NCI-H1417 (cell line): ENCODE data around the gene ARHGEF3.
A peak's percentile ranks its signal among the peaks of the same experiment; 100 is the strongest.
"Not testable (repeated sequence)": the region's sequence is repeated elsewhere in the genome, so short reads cannot be mapped to it uniquely, and the experiment has no call there.

Experiments
- DNase-seq, 3 experiments: peaks; one replicate each; lab custom pipeline; 2025; lab: John Stamatoyannopoulos, UW

The ARHGEF3 gene

GRCh38 chr3:56771376-56771775 lies 30.4 kb downstream of the ARHGEF3 start:
- DNase-seq, result no peak

DNA sequence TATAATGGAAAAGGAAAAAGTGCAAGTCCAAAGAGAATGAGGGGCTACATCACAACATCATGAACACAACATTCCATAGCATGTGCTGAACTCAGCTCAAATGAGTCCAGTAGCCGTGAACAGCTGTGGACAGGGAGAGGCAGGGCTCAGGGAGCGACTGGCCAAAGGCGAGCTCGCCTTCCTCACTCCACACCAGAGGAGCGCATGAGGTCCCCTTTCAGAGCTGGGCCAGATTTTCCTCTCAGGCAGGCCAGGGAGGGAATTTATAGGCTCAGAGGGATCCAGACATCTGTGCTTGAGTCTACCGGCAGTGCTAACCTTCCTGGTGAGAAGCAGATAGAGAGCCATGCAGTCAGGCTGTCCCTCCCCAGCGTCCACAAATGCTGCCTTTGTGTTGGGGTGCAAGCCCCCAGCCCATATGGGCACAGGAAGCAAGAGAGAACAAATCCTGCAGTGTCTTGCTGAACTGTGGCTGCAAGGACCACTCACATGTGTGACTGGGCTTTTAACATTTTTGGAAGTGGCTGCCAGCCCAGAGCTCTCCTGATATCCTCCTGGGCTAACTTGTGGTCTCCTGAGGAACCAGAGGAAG lies 32.5 kb downstream of the ARHGEF3 start:
- no peak for DNase-seq

DNA sequence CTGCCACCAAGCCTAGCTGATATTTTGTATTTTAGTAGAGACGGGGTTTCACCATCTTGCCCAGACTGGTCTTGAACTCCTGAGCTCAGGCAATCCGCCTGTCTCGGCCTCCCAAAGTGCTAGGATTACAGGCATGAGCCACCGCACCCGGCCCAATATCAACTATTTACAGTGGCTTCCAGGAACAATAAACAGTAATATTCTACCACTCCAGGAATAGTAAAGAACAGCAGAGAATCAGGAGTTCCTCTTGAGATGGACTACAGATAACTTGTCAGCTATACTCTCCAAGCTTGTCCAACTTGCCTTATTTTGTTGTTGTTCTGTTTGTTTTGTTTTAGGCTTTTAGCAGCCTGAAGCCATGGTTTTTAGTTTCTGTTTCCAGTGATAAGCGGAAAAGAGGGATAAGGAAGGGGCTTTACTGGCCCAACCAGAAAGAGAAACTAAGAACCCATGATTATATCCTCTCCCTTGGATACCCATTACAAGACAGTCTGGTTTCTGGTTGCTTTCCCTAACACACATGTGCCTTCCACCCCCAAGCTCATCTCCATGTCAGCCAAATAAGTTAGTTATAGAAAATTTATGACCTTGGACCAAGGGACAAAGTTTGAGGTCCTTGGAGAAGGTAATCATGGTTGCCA lies 36.7 kb downstream of the ARHGEF3 start:
- no peak for DNase-seq

DNA sequence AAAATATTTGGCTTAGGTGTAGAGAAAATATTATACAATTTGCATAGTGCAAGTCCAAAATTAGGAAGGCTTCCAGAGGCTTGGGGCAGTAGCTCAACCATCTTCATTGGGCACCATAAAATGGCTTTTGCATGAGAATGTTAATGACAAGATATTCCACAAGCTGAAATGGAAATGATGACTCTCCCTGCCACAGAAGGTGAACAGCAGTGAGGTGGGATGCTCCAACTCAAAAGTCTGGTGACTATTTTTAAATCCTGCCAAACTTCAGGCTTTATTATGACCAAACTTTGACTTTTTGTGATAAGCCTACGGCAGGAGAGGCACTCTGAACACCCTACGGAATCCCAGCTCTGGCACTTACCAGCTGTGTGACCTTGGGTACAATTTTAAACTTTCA lies 37.6 kb downstream of the ARHGEF3 start:
- DNase-seq, result no peak

- no peak for DNase-seq
Observed at GRCh38 chr3:56763233-56763632, 38.5 kb downstream of the ARHGEF3 start.

DNA sequence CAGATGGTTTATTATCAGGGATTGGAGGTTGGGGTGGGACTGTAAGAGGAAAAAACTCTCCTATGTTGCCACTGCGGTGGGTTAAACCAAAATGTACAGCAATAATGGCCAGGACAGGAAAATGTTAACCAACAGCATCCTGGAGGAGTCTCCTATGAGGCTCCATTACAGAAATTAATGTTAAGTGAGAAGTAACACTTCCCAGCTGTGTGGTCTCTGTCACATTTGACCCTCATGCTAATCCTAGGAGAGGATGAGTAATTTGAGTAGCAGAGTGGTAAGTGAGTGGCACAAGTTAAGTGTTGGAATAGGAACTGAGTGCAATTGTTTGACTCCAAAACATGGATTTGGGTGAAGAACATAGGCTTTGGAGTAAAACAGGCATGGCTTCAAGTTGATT lies 39.0 kb downstream of the ARHGEF3 start:
- no peak for DNase-seq

DNA sequence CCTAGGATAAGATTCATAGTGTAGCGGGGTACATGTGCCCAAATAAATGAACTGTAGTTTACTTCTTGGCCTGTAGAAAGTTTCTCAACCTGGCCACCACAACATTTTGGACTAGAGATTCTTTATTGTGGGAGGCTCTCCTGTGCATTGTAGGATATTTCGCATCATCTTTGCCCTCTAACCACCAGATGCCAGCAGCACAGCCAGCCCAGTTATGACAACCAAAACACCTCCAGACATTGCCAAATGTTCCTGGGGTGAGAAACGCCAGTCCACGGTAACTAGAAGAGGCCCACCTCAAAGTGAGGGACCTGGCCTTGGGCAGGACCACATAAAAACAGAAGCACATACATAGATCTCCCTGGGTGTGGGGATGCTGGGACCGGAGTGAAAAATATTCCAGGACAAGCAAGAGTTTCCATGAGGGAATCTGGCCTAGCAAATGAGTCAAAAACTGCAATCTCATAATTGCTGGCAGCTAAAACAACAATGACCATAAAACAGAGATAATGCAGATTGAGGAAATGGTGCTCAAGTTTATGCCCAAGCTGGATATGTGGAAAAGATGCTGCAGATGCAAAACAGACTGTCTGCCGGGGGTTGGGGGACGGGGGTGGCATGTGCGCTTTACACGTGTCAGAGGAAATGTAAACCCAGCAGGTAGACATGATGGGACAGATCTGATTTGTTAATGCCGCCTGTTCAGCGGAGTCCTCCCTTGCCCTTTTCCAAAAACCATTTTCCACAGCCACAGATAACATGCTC lies 39.7 kb downstream of the ARHGEF3 start:
- DNase-seq, result no peak

DNA sequence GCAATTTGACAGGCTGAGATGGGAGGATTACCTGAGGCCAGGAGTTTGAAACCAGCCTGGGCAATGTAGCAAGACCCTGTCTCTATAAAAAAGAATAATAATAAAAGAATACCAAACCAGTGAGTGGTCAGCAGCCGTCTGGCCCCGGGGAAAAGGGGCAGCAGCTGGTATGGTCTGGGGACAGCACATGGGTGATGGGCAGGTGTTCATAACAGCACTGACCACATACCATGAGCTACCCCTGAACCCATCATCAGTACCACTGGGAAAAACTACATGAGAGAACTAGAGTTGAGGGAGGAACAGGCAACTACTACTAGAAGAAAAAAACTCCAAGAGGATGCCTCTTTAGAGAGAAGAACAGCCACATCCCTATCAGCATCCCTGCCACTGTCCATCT lies 40.7 kb downstream of the ARHGEF3 start:
- DNase-seq, result no peak

DNA sequence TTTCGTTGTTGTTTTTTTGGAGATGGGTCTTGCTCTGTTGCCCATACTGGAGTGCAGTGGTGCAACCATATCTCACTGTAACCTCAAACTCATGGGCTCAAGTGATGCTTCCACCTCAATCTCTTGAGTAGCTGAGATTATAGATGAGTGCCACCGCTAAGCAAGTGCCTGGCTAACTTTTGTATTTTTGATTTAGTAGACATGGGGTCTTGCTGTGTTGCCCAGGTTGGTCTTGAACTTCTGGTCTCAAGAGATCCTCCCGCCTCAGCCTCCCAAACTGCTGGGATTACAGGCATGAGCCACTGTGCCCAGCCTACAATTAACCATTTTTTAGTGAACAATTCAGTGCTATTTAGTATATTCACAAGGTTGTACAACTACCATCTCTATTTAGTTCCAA lies 42.2 kb downstream of the ARHGEF3 start:
- DNase-seq, result no peak

DNA sequence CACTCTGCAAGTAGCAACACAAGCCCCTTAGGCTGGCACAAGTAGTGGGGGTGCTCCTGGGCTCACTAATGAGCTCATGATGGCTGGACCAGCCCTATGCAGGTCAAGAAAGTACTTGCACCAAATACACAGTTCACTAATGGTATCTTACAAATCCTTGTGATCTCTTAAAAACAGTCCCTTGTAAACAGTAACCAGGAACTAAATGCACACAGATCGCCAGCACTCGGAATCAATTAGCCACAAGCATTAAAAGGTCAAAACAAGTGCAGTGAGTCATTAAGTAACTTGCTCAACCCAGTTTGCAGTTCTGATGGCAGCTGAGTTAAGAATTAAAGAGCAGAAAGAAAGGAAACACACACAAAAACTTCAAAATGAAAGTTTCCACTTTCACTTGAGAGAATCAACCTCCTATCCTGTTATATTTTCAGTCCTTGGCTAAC lies 43.2 kb downstream of the ARHGEF3 start:
- no peak for DNase-seq

GRCh38 chr3:56758042-56758441 lies 43.7 kb downstream of the ARHGEF3 start:
- not testable (repeated sequence) for DNase-seq

- DNase-seq, result peak in 1 of 3 experiments; percentile 4
Observed at GRCh38 chr3:56754741-56755417, 46.9 kb downstream of the ARHGEF3 start.

DNA sequence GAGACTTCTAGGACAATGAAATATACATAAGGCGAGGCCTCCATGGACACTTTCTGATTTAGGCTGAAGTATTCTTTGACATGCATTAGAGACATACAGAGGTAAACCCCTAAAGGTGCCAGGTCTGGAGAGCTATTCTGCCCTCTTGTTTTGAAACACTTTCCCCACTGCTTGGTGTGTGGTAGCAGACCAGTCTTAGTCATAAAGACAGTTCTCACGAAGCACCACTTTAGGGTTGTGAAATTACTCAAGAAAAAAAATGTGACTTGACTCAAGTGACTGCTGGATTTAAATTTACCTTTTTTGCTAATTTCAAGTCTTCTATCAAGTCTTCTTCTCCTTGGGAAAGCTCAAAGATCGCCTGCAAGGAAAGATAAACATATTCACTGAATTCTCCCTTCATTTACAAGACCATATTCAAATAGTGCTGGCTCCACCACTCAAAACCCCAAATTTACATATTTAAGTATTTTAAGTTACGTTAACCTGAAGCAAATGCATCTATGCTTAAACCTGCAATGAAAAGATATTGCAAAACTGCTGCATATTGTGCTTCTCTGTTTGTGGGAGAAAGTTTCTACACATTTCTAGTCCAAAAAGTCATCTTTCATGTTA lies 48.4 kb downstream of the ARHGEF3 start:
- no peak for DNase-seq

DNA sequence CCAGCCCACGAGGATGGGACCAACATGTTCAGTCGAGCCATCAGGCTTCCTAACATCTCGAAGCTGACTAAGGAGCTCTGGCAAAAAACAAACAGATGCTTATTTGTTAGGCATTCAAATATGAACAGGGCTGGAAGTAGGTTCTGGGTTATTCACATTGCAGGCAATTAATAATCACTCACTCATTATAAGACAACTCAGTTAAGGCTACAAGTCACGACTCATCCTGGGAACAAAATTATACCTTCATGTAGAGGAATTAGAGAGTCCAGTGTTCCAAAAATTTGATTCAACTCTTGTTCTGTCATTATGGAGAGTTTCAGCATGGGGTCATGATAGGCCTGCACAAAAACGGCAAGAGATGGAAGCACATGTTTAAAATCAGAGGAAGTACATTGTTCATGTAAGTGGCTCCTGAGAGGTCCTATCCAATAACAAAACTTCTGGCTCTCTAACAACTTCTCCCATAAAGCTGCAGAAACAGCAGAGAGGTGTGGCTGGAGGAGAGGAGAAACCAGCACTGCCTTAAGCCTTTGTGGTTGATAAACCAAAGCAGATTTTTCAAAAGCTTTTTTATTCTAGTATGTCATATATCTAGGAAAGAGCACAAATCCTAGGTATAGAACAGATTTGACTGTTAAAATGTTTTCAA lies 50.6 kb downstream of the ARHGEF3 start:
- DNase-seq, result no peak

DNA sequence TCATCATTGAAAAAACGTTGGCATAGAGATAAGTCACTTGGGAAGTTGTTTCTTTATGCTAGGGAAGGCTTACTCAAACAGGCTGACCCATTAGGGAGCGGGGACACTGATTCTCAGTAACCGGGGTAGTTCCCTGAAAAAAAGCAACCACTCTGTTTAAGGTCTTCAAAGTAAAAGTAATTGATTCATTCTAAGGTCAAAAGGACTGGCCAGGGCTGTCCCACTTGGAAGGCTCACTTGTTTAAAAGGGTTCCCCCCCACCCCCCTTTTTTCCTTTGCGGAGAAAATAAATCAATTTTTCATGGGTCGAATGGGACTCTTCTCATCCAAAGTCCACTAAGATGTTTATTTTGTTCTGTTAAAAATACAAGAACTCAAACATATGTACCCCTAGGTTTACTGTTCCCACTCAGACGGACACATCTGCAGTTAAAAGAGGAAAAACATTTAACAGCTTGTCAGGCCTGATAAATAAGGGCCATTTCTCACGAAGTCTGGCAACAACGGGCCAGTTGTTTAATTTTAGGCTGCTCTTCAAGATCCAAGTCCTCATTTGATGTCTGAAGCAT lies 53.0 kb downstream of the ARHGEF3 start:
- no peak for DNase-seq

- peak in 2 of 3 experiments; percentile 78 to 91 for DNase-seq
Observed at GRCh38 chr3:56747150-56747549, 54.6 kb downstream of the ARHGEF3 start.

DNA sequence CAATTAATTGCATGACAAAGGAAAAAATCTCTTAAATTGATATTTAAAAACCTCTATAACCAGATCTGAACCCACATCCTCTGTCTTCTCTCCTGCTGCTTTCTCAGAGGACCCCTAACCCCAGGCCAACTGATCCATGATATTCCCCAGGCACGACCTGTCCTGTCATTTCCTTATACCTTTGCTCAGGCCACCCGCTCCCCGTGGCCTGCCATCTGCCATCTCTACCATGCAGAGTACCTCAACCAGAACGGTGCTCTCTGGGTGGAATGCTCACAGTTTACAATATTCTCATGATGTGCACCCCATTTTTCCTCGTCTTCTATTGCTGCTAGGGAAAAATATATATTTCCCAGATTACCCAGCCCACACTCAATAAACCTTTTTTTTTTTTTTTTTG lies 57.7 kb downstream of the ARHGEF3 start:
- DNase-seq, result no peak

- DNase-seq, result no peak
Observed at GRCh38 chr3:56742887-56743286, 58.9 kb downstream of the ARHGEF3 start.

- no peak for DNase-seq
Observed at GRCh38 chr3:56739036-56739435, 62.7 kb downstream of the ARHGEF3 start.

- peak; percentile 2 to 79 (median 22) for DNase-seq
Observed at GRCh38 chr3:56737006-56737405, 64.7 kb downstream of the ARHGEF3 start.

DNA sequence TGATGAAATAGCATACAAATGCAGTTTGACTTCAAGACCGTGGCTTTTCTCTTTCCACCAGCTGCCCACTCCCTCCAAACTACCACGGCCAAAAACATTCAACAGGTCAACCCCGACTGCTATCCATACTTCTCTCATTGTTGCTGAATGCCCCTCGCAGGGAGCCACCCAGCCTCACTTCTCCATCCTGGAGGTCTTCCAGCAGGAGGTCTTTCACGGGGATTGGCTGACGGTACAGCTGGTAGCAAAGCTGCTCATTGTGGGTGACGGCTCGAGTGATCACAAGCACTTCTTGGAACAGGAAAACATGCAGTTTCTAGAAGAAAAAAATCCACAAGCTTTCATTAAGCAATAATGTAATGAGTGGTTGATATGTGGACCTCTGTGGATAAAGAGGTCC lies 69.6 kb downstream of the ARHGEF3 start:
- DNase-seq, result no peak
